Activated T-cell treated with anti-CD3 and anti-CD28 coated beads for 48 hours (primary cell): Measurements from ENCODE around the gene ARPC3.
"Not testable (repeated sequence)": the region's sequence is repeated elsewhere in the genome, so short reads cannot be mapped to it uniquely, and the experiment has no call there.

Experiments used
- DNase-seq: peaks from one replicate; pipeline ENCODE4 v3.0.0-alpha.2; 2020; ENCODE audit warnings: low read depth

Gene ARPC3

DNA sequence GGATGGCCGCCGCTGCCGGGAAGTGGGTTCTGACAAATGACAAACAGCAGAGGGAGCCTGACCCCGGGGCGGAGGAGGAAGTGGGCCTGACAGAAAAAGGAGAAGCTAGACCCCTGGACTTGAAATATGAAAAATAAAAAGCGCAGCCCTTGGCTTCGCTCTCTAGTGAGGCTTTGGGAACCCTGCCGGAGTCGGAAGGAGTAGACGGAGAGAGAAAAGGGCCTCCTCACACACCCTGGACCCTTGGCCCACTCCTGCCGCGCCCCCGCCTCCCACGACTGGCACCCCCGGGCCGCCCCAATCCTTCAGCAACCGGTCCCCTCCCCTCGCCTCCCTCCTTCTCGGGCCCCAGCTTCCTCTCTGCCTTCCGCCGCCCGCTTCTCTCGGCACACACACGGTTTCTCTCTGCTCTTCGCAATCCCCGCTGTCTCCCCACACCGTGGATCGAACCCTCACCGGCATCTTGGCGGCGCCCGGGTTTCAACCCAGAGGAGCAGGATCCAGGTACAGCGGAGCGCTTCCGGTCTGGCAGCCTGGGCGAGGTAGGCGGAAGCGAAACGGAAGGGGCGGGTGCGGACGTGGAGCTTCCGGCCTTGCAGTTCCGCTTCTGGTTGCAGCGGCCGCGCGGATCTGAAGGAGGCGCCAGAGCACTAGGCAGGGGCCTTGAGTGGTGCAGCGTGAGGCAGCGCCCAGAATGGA, at the start of gene ARPC3:
Gene ARPC3 (minus strand): TSS at position 539 of the 699 bp plus-strand sequence. CDS start 77 bp downstream, at position 462.
- DNase-seq, result peak; percentile 93

DNA sequence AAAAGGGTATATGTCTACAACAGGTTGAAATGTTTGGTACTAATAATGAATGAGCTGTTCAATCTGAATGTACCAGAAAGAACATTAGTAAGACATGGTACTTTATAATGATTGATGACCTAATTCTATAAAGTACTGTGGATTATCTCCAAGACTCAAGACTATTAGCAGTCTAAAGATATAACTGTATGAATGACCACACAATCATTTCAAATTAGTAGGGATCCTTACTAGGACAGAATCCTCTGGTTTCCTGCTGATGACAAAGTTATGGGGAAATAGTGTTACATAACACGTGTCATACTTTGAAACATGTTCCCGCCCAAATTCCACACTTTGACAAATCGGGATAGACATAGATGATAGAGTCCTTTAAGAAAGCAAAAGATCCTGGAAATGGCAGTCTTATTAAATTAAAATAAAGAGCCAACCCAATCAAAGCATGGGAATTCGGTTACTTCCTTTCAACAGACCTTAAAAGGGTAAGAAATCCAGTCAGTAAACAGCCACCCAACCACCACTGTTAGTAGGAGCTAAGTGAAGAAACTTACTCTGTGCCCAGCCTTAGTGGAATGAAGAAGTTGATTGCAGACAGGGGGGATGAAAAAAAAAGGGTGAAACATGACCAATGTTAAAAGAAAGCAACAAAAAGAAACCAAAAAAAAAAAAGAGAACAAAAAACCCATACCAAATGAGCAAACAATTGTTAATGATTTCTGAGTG, 49.0 kb upstream of the ARPC3 start:
- DNase-seq, result no peak

DNA sequence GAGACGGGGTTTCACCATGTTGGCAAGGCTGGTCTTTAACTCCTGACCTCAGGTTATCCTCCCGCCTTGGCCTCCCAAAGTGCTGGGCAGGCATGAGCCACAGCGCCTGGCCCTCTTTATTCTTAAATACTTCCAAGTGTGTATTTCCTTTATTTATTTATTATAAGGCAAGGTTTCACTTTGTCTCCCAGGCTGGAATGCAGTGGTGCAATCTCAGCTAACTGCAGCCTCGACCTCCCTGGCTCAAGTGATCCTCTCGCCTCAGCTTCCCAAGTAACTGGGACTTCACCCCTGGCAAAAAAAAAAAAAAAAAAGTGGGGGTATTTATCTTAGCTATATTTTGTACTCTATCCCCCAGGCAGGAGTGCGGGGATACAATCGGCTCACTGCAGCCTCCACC, 25.3 kb upstream of the ARPC3 start:
- DNase-seq, result no peak

DNA sequence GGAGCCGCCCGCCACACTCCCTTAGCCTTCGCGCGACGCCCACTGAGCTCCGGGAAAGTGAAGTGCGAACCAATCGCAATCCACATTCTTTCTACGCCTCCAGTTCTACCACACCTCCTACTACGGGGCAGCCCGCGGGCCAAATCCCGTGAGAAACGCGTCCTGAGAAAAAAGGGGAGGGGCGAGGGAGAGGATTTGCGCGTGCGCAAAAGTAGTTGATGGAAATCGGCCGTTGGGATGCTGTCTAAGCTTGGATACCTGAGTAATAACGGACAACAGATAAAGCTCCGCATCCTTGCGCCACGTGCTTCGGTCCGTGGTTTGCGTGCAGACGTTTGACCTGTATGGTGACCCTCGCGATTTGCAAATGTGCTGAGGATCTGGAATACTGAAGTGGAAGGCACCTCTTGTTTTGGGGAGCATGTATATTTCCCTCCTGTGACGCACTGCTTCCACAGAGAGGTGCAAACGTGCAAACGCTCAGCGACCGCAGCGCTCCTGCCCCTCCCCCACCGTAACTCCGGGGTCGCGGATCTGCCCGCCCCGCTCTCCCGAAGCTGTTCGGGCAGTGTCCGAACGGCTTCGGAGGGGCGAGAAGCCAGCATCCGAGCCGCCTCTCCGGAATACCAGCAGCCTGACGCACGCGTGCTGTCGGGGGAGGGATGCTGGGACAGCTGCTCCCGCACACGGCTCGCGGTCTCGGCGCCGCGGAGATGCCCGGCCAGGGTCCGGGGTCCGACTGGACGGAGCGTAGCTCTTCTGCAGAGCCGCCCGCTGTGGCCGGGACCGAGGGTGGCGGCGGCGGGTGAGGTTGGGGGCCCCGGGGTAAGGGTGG, 18.3 kb upstream of the ARPC3 start, which contains the start of the genes FAM216A and GPN3:
Gene FAM216A (plus strand): TSS at position 632 of the 835 bp plus-strand sequence. CDS start 31 bp downstream, at position 663.
Gene GPN3 (minus strand): TSS at position 44 of the 835 bp plus-strand sequence. CDS start 54 bp downstream, outside the sequence.
- peak; percentile 89 for DNase-seq

DNA sequence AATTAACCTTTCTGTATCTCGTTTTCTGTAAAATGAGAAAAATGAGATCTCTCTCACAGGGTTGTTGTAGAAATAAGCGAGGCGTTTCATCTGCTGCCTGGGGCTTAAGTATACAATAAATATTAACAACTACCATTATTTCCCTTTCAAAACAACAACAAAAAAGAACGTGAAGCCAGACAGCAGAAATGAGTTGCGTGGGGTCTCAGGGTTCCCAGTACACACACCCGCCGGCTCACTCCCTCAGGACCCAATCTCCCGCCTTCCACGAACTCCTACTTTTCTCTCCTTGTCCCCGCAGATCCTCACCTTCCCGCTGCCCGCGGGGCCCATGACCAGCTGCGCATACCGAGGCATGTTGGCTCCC, 17.7 kb upstream of the ARPC3 start:
- DNase-seq, result no peak

DNA sequence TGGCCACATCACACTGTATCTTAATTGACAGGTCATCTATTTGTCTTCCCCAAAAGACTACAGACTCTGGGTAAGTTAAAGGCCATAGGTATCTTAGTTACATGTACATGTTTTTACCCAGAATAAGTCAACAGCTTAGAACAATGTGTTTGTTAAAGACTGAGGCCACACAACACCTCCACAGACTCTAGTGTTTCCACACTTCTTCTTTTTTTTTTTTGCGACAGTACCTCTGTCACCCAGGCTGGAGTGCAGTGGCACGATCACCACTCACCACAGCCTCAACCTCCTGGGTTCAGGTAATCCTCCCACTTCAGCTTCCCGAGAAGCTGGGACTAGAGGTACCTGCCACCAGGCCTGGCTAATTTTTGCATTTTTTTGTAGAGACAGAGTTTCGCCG, 16.7 kb upstream of the ARPC3 start:
- no peak for DNase-seq

DNA sequence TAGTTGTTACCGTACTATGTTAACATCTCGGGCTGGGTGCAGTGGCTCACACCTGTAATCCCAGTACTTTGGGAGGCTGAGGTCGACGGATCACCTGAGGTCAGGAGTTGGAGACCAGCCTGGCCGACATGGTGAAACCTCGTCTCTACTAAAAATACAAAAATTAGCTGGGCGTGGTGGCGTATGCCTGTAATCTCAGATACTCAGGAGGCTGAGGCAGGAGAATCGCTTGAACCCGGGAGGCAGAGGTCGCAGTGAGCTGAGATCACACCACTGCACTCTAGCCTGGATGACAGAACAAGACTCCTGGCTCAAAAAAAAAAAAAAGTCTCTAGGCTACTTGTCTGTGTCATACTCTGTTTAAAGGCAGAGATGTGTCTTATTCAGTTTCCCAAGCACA, 15.6 kb upstream of the ARPC3 start:
- not testable (repeated sequence) for DNase-seq

DNA sequence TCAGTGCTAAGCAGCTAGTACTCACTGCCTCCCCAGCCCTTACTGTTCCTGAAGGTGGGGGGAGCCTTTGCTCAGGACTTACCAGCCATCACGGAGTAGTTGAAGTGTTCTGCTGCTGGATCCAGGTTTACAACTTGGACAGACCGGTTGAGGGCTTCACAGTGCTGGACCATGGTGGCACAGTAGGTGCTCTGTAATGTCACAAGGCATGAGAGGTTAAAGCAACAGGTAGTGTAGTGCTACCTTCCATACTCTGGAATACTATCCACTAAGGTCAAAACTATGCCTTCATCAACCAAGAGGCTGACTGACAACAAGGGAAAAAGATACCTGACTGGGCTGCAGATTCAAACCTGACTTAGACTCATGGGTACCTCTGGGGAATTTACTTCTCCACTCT, 14.9 kb upstream of the ARPC3 start:
- no peak for DNase-seq

DNA sequence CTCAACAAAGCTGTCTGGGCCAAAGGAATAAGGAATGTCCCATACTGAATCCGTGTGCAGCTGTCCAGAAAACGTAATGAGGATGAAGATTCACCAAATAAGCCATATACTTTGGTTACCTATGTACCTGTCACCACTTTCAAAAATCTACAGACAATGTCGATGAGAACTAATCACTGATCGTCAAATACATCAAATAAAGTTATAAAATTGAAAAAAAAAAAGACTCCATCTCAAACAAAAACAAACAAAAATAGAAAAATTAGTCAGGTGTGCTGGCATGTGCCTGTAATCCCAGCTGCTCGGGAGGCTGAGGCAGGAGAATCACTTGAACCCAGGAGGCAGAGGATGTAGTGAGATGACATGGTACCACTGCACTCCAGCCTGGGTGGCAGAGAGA, 11.1 kb upstream of the ARPC3 start:
- not testable (repeated sequence) for DNase-seq

DNA sequence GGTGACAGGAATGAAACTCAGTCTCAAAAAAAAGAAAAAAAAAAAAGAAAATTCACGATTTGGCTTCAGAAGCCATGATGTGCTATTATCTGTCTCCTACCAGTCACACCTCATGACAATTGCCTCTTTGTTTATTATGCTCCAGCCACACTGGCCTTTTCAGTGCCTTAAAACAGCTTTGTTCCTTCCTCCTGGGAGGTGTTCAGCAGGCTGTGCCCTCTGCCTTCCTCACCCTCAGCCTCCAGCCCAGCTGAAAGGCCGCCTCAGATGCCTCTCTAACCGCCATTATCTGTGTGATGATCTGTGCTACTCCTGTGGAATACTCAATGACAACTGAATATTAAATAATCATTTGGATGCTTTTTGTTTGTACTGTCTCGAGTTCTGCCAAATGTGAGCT, 8.6 kb upstream of the ARPC3 start:
- no peak for DNase-seq

DNA sequence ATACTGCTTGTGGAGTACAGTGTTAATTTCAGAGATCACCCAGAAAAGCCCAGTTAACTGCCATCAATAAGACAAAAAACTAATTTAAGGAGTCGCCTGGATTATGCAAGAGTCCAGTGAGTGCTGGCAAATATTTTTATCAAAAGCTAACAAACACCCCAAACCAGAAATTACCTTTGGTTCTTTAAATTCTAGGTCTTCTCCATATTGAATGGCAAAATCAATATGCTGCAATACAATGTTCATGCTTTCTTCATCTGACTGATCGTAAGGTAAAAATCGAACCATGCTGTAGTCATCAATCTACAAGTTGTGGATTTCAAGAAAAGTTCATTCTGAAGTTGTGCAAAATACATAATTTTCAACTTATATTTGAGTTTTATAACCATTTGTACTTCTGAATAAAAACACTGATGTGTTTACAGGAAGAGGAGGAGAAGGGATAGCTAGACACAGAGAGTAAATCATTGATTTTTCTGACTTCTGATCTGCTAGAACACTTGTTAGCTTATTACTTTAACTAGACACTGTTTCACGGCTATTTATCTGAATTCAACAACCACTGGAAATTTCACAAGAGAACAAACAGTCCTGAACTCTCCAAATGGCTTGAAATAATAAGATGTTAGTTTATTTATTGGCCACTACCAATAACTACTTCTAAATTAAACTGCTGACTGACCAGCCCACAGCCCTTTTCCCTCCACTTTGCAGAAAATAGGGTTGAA, 3.6 kb upstream of the ARPC3 start:
- DNase-seq, result no peak

DNA sequence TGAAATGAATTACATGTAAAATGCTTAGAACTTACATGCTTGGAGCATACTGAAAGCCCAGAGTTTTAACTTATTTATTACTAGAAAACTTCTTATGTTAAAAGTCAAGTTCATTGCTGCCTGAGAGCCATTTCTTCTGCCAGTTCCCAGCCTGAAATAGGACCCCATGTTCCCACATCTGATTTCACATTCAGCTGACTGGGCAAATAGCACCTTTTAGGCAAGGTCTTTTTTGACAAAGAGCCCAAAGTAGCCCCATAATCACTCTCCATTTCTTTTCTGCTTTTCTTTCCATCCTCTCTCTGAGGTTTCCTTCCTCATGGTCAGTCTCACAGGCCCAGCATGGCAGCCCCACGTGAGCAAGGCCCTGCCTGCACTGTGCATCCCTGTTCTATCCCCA, 1.1 kb upstream of the ARPC3 start:
- no peak for DNase-seq

DNA sequence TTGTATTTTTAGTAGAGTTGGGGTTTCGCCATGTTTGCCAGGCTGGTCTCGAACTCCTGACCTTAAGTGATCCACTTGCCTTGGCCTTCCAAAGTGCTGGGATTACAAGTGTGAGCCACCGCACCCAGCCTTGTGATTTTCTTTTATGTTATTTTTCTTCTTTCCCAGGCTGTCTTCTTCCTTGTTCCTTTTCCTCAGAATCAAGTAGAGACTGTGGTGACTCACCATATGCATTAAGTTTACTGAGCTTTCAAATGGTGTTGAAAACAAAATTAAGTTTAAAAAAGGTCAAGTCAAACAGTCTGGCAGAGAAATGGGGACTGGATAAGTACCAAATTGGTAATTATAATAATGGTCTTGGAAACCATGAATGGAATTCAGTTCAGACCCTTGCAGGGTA, 5.7 kb downstream of the ARPC3 start:
- no peak for DNase-seq

DNA sequence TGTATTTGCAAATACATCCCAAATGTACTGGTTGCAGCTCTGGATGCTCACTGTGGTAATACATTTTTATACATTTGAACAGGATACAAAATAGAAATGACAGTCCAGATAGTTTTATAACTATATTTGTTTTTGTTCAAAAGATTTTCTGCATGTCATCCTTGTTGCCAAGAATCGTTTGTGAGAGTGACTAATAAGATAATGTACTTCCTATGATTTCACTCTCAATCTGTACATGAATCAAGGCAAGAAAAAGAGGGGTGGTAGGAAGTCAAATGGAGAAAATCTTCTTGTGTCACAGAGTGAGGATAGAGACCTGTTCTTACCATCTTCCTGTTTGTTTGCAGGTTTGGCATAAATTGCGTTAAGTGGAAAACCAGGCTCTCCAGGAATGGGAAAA, 13.9 kb downstream of the ARPC3 start:
- no peak for DNase-seq

DNA sequence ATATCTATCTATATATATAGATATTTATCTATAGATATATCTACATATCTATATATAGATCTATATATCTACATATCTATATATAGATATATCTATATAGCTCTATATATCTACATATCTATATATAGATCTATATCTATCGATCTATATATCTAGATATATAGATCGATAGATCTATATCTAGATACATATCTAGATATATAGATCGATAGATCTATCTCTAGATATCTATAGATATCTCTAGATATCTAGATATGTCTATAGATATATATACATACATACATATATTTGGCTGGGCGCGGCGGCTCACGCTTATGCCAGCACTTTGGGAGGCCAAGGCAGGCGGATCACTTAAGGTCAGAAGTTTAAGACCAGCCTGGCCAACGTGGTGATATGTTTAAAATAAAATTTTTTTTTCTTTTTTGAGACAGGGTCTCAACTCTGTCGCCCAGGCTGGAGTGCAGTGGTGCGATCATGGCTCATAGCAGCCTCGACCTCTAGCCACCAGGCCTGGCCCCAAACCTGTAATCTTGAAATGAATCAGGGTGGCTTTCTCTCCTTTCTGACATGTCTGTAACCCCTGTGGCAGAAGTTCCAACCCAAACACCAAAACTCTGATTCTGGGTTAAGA, 18.1 kb downstream of the ARPC3 start:
- DNase-seq, result peak; percentile 8

DNA sequence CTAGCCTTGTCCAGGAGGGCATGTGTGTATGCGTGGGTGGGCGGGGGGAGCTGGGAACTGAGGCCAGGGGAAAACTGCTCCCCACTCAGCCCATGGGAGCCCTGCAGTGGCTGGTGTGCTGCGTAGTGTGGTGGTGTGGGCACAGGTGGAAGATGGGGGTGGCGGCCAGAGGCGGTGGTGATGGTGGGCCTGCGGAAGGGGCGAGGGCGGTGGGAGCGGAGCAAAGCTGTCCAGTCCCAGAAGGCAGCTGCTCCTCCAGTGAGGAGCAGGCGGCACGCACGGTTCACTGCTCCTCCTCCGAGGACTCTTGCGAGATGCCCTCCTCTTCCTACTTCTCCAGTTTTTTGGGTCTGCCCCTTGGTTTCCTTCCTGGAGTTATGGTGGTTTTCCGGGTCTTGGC, 20.5 kb downstream of the ARPC3 start:
- DNase-seq, result not testable (repeated sequence)

DNA sequence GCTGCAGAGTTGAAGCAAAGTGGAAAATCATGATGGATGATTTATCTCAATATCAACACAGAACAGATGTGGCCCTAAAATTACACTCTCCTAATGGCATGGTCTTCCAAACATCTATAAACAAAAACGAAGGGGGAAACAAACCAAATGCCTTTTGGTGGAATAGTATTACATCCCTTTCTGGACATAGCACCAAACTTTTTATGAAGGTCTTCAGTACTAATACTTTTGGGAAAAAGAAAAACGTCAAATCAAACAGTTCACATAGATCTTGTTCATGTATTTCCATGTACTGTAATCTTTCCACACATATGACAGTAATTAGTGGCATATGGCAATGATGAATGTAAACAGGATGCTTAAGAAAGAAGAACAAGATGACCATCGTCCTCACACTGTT, 23.7 kb downstream of the ARPC3 start:
- DNase-seq, result no peak

DNA sequence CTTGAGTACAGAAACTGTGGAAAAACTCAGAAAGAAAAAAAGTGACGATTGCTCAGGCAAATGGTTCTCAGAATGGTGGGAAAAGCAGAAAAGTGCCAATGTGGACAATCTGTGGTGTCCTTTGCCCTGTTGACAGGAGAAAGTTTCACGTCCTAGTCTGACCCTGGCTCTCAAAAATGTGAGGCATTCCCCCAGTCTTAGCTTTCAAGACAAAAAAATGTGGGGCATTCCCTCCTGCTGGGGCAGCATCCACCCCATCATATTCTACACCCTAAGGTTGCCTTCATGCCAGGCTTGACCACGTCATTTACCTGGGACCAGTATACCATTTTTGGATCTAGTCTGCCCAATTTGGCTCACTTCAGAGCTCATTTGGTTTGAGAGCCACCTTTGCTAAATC, 25.9 kb downstream of the ARPC3 start:
- DNase-seq, result no peak

DNA sequence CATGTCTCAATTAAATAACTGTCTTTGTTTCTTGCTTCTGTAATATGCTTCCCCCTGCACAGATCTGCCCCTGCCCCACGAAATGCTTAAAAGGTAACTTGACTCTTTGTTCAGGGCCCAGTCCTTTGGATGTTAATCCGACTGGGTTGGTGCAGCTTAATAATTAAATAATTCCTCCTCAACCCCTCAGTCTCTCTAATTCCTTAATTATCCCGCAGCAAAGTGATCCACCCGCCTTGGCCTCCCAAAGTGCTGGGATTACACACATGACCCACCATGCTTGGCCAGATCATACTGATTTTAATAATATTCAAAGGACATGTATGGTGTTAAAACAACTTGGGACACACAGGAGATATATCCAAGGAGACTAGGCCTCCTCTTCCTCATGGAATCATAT, 28.4 kb downstream of the ARPC3 start:
- no peak for DNase-seq

DNA sequence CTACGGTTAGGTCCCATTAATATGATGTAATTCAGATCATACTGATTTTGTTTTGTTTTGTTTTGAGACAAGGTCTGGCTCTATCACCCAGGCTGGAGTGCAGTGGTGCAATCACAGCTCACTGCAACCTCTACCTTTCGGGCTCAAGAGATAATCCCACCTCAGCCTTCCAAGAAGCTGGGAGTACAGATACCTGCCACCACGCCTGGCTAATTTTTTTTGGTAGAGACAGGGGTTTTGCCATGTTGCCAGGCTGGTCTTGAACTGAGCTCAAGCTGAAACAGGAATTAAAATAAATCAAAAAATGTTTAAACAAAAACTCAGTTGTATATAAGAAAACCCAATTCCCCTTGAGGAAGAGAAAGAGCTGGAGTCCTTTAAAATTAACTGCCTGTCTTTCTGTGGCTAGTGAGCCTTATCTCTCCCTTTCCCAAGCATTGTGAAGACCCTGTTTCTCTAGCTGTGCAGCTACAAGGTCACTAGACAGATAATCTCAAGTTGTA, 28.9 kb downstream of the ARPC3 start:
- DNase-seq, result no peak

DNA sequence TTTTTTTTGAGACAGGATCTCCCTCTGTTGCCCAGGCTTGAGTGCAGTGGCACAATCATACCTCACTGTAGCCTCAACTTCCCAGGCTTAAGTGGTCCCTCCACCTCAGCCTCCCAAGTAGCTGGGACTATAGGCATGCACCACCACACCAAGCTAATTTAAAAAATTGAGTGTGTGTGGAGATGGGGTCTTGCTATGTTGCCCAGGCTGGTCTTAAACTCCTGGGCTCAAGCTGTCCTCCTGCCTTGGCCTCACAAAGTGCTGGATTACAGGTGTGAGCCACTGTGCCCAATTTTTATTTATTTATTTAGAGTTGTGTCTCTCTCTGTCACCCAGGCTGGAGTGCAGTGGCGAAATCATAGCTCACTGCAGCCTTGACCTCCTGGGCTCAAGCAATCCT, 29.5 kb downstream of the ARPC3 start:
- not testable (repeated sequence) for DNase-seq
